HG02610 (cell line): ENCODE data around the gene BACE1.

ENCODE experiments used
- ATAC-seq: cut with Tn5 transposase; IDR thresholded peaks from one replicate; pipeline ENCODE4 v1.9.1; 2021; ENCODE audit warnings: mild to moderate bottlenecking, moderate library complexity; ENCODE audit not compliant: unreplicated experiment

Gene BACE1

DNA sequence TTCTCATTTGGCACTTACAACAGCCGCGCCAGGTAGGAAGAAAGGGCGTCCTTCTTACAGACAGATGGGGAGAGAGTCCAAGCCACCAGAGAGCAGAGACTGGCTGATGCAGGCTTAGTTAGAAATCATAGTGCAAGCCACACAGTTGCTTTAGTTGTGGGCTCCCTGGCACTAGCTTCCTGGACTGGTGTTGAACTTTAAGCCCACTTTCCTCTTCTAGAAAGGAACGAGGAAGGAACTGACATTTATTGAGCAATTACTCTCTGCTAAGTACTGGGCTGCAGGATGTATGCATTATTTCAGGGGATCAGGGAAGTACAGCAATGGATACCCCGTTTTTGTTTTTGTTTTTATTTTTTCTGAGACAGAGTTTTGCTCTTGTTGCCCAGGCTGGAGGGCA lies 3.0 kb downstream of the BACE1 start:
- ATAC-seq, result no peak

DNA sequence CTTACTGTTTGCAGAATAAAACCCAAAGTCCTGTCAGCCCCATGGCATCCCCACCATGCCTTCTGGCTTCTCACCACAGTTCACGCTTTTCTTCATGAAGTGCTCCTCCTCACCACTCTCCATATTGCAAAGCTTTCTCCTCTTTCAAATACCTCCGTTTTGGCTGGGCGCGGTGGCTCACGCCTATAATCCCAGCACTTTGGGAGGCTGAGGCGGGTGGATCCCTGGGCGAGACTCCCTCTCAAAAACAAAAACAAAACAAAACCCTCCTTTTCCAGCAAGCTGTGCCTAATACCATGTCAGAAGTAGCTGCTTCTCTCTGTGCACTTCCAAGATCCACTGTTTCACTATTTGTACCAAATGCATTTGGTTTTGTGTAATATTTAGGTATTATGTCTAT lies 6.7 kb downstream of the BACE1 start:
- ATAC-seq, result no peak

DNA sequence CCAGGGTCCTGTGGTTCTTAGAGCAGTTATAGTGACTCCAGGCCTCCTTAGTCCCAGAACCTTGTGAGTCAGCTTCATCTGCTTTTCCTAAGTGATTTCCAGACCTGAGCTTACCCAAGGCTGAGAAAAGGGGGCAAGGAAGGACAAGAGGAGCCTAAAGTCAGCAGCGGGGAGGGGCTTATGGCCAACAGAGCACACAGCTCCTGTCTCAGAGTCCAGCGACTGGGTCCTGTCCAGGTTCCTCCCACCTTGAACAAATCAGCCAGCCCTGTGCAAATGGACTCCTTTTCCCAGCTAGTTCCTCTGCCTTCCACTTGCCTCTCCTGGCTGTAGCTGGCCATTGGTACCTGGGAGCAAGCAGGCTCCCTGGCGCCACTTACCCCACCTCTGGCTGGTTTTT lies 10.9 kb downstream of the BACE1 start:
- ATAC-seq, result no peak

- no peak for ATAC-seq
Observed at GRCh38 chr11:117303646-117304315, 12.3 kb downstream of the BACE1 start.

GRCh38 chr11:117303101-117303500 lies 13.0 kb downstream of the BACE1 start:
- no peak for ATAC-seq

- no peak for ATAC-seq
Observed at GRCh38 chr11:117302228-117302627, 13.8 kb downstream of the BACE1 start.

DNA sequence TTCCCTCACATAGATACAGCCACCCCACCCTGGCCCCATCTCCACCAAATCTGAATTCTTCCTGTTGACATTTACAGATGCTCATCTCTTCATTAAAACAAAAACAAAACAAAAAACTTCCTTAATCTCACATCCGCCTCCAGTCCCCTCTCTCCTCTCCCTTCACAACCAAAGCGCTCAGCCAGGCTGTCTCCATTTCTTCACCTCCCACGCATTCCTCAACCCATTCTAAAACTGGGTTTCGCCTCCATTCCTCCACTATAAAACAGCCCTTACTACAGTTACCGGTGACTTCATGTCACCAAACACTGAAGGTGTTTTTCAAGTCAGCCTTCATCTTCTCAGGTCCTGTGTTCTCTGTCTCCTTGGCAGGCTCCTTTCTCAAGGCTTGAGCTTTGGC lies 15.3 kb downstream of the BACE1 start:
- ATAC-seq, result no peak

GRCh38 chr11:117300283-117300663 lies 15.8 kb downstream of the BACE1 start:
- ATAC-seq, result no peak

- no peak for ATAC-seq
Observed at GRCh38 chr11:117299351-117300282, 16.4 kb downstream of the BACE1 start.

DNA sequence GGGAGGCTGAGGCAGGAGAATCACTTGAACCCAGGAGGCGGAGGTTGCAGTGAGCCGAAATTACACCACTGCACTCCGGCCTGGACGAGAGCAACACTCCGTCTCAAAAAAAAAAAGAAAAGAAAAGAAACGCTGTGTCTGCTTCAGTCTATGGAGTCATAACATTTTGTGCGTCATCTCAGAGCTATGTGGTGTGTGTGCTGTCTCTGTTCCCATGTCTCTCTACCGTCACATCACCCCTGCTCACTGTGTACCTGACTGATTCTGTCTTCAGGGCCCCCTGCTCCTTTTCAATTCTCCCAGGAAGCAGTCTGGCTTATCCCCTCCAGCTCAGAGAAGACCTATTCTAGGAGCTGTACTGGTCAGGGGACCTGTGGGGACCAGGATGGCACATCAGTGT lies 17.9 kb downstream of the BACE1 start:
- ATAC-seq, result no peak

DNA sequence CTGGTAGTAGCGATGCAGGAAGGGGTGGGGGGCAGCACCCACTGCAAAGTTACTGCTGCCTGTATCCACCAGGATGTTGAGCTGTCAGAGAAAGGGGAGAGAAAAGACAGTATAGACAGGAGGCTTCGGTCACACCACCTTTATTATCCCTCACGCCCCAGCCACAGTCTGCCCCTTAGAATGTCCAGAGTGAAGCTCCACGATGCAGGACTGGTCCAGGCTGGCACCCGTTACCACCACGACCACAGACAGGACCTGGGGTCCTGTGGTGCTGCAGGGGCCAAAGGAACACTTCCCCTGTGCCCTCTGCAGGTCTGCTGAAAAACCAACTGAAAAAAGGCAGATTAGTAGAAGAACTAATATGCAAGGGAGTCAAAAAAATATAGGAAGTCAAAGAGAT lies 19.2 kb downstream of the BACE1 start:
- ATAC-seq, result no peak

DNA sequence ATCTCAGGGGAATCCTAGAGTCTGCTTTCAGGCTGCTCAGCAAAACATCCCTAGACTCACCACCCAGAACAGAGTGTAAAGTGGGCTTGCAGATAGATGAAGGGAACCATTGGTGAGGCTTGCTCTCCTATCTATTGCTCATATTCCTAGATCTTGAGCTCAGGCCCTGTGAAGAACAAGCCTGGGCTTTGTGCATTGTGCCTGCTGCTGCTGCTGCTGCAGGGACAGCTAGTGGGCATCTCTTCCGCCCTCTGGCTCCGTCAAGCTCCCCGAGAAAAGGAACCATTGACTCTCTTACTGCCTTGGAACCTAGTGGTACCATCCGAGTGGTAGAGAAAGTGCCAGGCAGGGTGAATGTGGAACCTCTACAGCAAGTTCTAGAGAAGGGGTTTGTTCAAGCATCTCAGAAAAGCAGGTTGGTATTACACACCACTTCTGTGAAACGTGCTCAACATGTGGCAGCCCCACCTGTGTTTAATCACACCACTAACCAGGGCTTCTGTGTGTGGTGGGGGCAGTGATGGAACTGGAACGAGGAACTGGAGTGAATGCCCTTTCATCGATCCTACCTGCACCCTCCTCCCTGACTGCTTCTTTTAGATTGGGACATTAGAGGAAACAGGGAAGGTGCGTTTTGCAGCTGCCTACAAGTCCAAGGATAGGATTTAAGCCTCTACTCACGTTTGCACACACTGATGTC lies 20.5 kb downstream of the BACE1 start:
- ATAC-seq, result no peak

DNA sequence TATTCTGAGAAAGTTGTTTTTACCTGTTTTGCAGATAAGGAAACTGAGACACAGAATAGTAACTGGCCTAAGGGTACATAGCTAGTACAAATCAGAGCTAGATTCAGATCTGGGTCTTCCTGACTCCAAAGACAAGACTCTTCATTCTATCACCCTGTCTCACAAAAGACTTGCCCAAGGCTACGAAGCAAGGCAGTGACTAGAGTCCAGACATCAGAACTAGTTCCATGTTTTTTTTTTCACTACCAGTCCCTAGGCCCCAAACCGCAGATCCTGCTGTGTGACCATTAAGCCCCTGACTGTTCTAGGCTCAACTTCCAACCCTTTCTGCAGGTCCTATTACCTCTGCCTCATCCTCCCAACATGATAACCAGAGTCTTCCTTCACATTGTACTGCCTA lies 23.4 kb downstream of the BACE1 start:
- no peak for ATAC-seq

- ATAC-seq, result no peak
Observed at GRCh38 chr11:117290809-117291396, 25.2 kb downstream of the BACE1 start, which contains the start of gene BACE1-AS. Gene BACE1-AS, plus strand, starts transcription at chr11:117291346.

- no peak for ATAC-seq
Observed at GRCh38 chr11:117289795-117290194, 26.3 kb downstream of the BACE1 start.

- no peak for ATAC-seq
Observed at GRCh38 chr11:117287668-117288067, 28.4 kb downstream of the BACE1 start.

- ATAC-seq, result no peak
Observed at GRCh38 chr11:117286588-117286987, 29.5 kb downstream of the BACE1 start.

- ATAC-seq, result no peak
Observed at GRCh38 chr11:117284053-117284452, 32.0 kb downstream of the BACE1 start.

- ATAC-seq, result no peak
Observed at GRCh38 chr11:117282956-117283355, 33.1 kb downstream of the BACE1 start.

DNA sequence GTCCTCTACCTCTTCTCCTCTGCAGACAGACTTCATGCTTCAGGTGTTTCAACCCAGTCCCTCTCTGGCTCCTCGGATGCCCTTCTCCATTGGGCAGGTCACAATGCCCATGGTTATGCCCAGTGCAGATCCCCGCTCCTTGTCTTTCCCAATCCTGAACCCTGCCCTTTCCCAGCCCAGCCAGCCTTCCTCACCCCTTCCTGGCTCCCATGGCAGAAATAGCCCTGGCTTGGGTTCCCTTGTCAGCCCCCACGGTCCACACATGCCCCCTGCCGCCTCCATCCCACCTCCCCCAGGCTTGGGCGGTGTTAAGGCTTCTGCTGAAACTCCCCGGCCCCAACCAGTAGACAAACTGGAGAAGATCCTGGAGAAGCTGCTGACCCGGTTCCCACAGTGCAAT lies 34.2 kb downstream of the BACE1 start:
- ATAC-seq, result no peak

GRCh38 chr11:117281159-117281558 lies 34.9 kb downstream of the BACE1 start:
- no peak for ATAC-seq
